Liver (tissue), 9 donors: ENCODE data around the gene SMOC2. TPM values are rescaled to one million over a fixed set of nuclear protein-coding genes. Genes with fewer than 3 reads are reported as not detected.
"Not testable (repeated sequence)": the region's sequence is repeated elsewhere in the genome, so short reads cannot be mapped to it uniquely, and the experiment has no call there.

Experiments used
- DNase-seq: peaks from one replicate; pipeline ENCODE4 v3.0.0-alpha.2; 2017; ENCODE audit warnings: low spot score
- H3K27ac ChIP-seq, 2 donors: one replicate each; pipeline ENCODE4 v1.7.0; 2013; ENCODE audit warnings: inconsistent platforms in 2 of 2, low read length in 2 of 2, control low read depth in 1 of 2, low read depth in 1 of 2, mild to moderate bottlenecking in 1 of 2
- H3K27me3 ChIP-seq, 4 donors: one replicate each; pipeline versions ENCODE4 v1.6.1 to v1.7.0; 2013; ENCODE audit warnings: low read length in 3 of 4, inconsistent platforms in 1 of 4, mild to moderate bottlenecking in 1 of 4, moderate library complexity in 1 of 4; ENCODE audit not compliant: control insufficient read depth in 4 of 4, insufficient read depth in 4 of 4
- H3K36me3 ChIP-seq, 4 donors: one replicate each; pipeline versions ENCODE4 v1.6.1 to v1.7.0; 2013; ENCODE audit warnings: low read length in 3 of 4, mild to moderate bottlenecking in 3 of 4, low read depth in 1 of 4, moderate library complexity in 1 of 4; ENCODE audit not compliant: control insufficient read depth in 4 of 4, insufficient read depth in 3 of 4
- H3K4me1 ChIP-seq, 4 donors: one replicate each; pipeline versions ENCODE4 v1.6.1 to v1.7.0; 2013; ENCODE audit warnings: low read length in 3 of 4, mild to moderate bottlenecking in 3 of 4, moderate library complexity in 1 of 4; ENCODE audit not compliant: control insufficient read depth in 4 of 4, insufficient read depth in 4 of 4
- H3K4me3 ChIP-seq, 3 donors: one replicate each; pipeline versions ENCODE4 v1.6.1 to v1.7.0; 2013; ENCODE audit warnings: low read length in 3 of 3, control low read depth in 1 of 3, low read depth in 1 of 3, mild to moderate bottlenecking in 1 of 3
- H3K9ac ChIP-seq, 2 donors: one replicate each; pipeline ENCODE4 v1.7.0; 2013; ENCODE audit warnings: low read length in 2 of 2, mild to moderate bottlenecking in 2 of 2, moderate library complexity in 2 of 2, control low read depth in 1 of 2, low read depth in 1 of 2
- H3K9me3 ChIP-seq, 4 donors: one replicate each; pipeline versions ENCODE4 v1.6.1 to v1.7.0; 2013; ENCODE audit warnings: low read length in 3 of 4; ENCODE audit not compliant: control insufficient read depth in 4 of 4
- ATF3 ChIP-seq: IDR thresholded peaks from 2 replicates; pipeline ENCODE4 v1.6.1; 2016; ENCODE audit warnings: antibody characterized with exemption
- CTCF ChIP-seq: fragments of 150-350 bp; IDR thresholded peaks from 2 replicates; pipeline ENCODE4 v1.5.1; 2017; ENCODE audit warnings: improper control_type of control experiment, low read depth, low read length; ENCODE audit not compliant: missing input control
- FOXA1 ChIP-seq: IDR thresholded peaks from 2 replicates; pipeline ENCODE4 v1.6.1; 2016; ENCODE audit warnings: antibody characterized with exemption
- FOXA2 ChIP-seq: IDR thresholded peaks from 2 replicates; pipeline ENCODE4 v1.6.1; 2016; ENCODE audit warnings: antibody characterized with exemption
- GABPA ChIP-seq, 2 donors: IDR thresholded peaks in 1 of 2; conservative IDR thresholded peaks in 1 of 2; 2 replicates each; pipeline ENCODE4 v1.6.1; 2016; ENCODE audit warnings: antibody characterized with exemption in 2 of 2, mild to moderate bottlenecking in 1 of 2, moderate library complexity in 1 of 2
- HNF4A ChIP-seq, 2 donors: conservative IDR thresholded peaks; 2 replicates each; pipeline ENCODE4 v1.6.1; 2016; ENCODE audit warnings: antibody characterized with exemption in 2 of 2, mild to moderate bottlenecking in 2 of 2
- HNF4G ChIP-seq: IDR thresholded peaks from 2 replicates; pipeline ENCODE4 v1.6.1; 2016; ENCODE audit warnings: antibody characterized with exemption
- JUND ChIP-seq, 2 donors: IDR thresholded peaks; 2 replicates each; pipeline ENCODE4 v1.6.1; 2016; ENCODE audit warnings: antibody characterized with exemption in 2 of 2
- NR2F2 ChIP-seq: IDR thresholded peaks from 2 replicates; pipeline ENCODE4 v1.6.1; 2016; ENCODE audit warnings: antibody characterized with exemption
- RAD21 ChIP-seq, 2 donors: IDR thresholded peaks; 2 replicates each; pipeline ENCODE4 v1.6.1; 2016; ENCODE audit warnings: antibody characterized with exemption in 2 of 2, mild to moderate bottlenecking in 2 of 2
- REST ChIP-seq: IDR thresholded peaks from 2 replicates; pipeline ENCODE4 v1.6.1; 2016; ENCODE audit warnings: antibody characterized with exemption, mild to moderate bottlenecking
- RXRA ChIP-seq, 2 donors: IDR thresholded peaks; 2 replicates each; pipeline ENCODE4 v1.6.1; 2017 to 2018; ENCODE audit warnings: antibody characterized with exemption in 2 of 2, mild to moderate bottlenecking in 1 of 2
- SP1 ChIP-seq: IDR thresholded peaks from 2 replicates; pipeline ENCODE4 v1.6.1; 2018; ENCODE audit warnings: antibody characterized with exemption, mild to moderate bottlenecking
- TAF1 ChIP-seq: conservative IDR thresholded peaks from 2 replicates; pipeline ENCODE4 v1.6.1; 2016; ENCODE audit warnings: antibody characterized with exemption, mild to moderate bottlenecking
- YY1 ChIP-seq: IDR thresholded peaks from 2 replicates; pipeline ENCODE4 v1.6.1; 2016; ENCODE audit warnings: antibody characterized with exemption, mild to moderate bottlenecking
- WGBS: extraction: QIAGEN DNeasy Blood & Tissue Kit; methylation state at CpG from one replicate; pipeline ENCODE4 v1.1.7; 2013; 5-methylcytosine and 5-hydroxymethylcytosine counted together
- polyA plus RNA-seq, 2 donors: library from polyadenylated mRNA; stranded (reverse) in 1 of 2; unstranded in 1 of 2; fragments of 200-250 nt in 1 of 2; fragments of >200 nt in 1 of 2; fragmentation: Nextera tagmentation in 1 of 2; extraction: Ambion mirVana in 1 of 2; gene quantifications; one replicate each; pipeline versions ENCODE4 v1.2.1 to v1.2.3, GENCODE V29; 2013 to 2015
- total RNA-seq, 2 donors: library from RNA; depleted of rRNA; stranded (reverse); fragments of >200 nt; gene quantifications; one replicate each; pipeline ENCODE4 v1.2.3, GENCODE V29; 2014
- donor health status: healthy.
- donor health status: healthy.
- donor health status: healthy.
- donor health status: healthy.
- donor health status: healthy.

The SMOC2 gene
- total and polyA plus RNA-seq, 4 donors, result 0.23 to 1.9 (median 1.1) TPM

GRCh38 chr6:168609914-168610490 is 169.0 kb downstream of the SMOC2 start:
- Histone ChIP-seq H3K27me3 (no peaks in the 10 kb centered on the region), H3K9ac (no peak overlapping the region), H3K9me3 (peaks cover 0 to 3% (median 0%) of the 10 kb centered on the region in 4 donors), H3K36me3 (no peaks in the 10 kb centered on the region), H3K4me1 (no peaks in the 10 kb centered on the region), H3K27ac (no peak overlapping the region), H3K4me3 (no peak overlapping the region)
- 63% methylated on average over 9 of the region's 9 CpGs for WGBS
- TF ChIP-seq TAF1 (no peak), FOXA2 (no peak), HNF4A (conservative IDR thresholded peaks at IDR 0.05) (peak in 1 of 2 donors; percentile 5), RXRA (IDR thresholded peaks at IDR 0.05) (no peak)
- DNase-seq, result no peak

GRCh38 chr6:168610966-168611365 is 170.0 kb downstream of the SMOC2 start:
- H3K4me3 ChIP-seq, H3K4me1 ChIP-seq, DNase-seq, H3K9ac ChIP-seq, H3K9me3 ChIP-seq, H3K36me3 ChIP-seq, H3K27me3 ChIP-seq, H3K27ac ChIP-seq: not testable (repeated sequence)
- 97% methylated on average over 10 of the region's 12 CpGs for WGBS

- DNase-seq, result no peak
- H3K9me3 ChIP-seq, result peaks cover 0 to 3% (median 0%) of the 10 kb centered on the region in 4 donors
- H3K27me3 ChIP-seq, result no peaks in the 10 kb centered on the region
- H3K4me3 ChIP-seq, result no peak overlapping the region
- TF ChIP-seq YY1, result no peak
- no peak for TF ChIP-seq ATF3
- TF ChIP-seq TAF1, result no peak
- TF ChIP-seq SP1, result no peak
- H3K9ac ChIP-seq, result no peak overlapping the region
- H3K36me3 ChIP-seq, result no peaks in the 10 kb centered on the region
- WGBS, result 94% methylated on average over 14 of the region's 14 CpGs
- H3K27ac ChIP-seq, result no peak overlapping the region
- no peaks in the 10 kb centered on the region for H3K4me1 ChIP-seq
Observed at GRCh38 chr6:168611691-168612090, 170.7 kb downstream of the SMOC2 start.

GRCh38 chr6:168612586-168612985 is 171.6 kb downstream of the SMOC2 start:
- H3K36me3 ChIP-seq, result no peaks in the 10 kb centered on the region
- H3K9ac ChIP-seq, result no peak overlapping the region
- no peak for DNase-seq
- no peaks in the 10 kb centered on the region for H3K4me1 ChIP-seq
- no peak for TF ChIP-seq JUND (IDR thresholded peaks at IDR 0.05)
- 97% methylated on average over 13 of the region's 13 CpGs for WGBS
- peaks cover 0 to 3% (median 0%) of the 10 kb centered on the region in 4 donors for H3K9me3 ChIP-seq
- H3K27me3 ChIP-seq, result no peaks in the 10 kb centered on the region
- H3K4me3 ChIP-seq, result no peak overlapping the region
- H3K27ac ChIP-seq, result no peak overlapping the region

- no peak for DNase-seq
- Histone ChIP-seq H3K9me3 (peaks cover 0 to 3% (median 0%) of the 10 kb centered on the region in 4 donors), H3K27me3 (no peaks in the 10 kb centered on the region), H3K27ac (no peak overlapping the region), H3K4me3 (no peak overlapping the region), H3K9ac (no peak overlapping the region), H3K36me3 (no peaks in the 10 kb centered on the region), H3K4me1 (no peaks in the 10 kb centered on the region)
- 60% methylated on average over 6 of the region's 6 CpGs for WGBS
- TF ChIP-seq YY1 (no peak), SP1 (no peak), FOXA1 (no peak), NR2F2 (no peak), GABPA (IDR thresholded peaks at IDR 0.05 in 1 of 2, conservative IDR thresholded peaks at IDR 0.05 in 1 of 2) (no peak), JUND (IDR thresholded peaks at IDR 0.05) (no peak), HNF4A (conservative IDR thresholded peaks at IDR 0.05) (no peak), RAD21 (IDR thresholded peaks at IDR 0.05) (no peak), REST (no peak), TAF1 (no peak), HNF4G (no peak), CTCF (no peak)
Observed at GRCh38 chr6:168615837-168616236, 174.9 kb downstream of the SMOC2 start.
